GM12875 (cell line): Measurements from ENCODE around the gene SLC34A1.
A peak's percentile ranks its signal among the peaks of the same experiment; 100 is the strongest.

Source experiments
- H3K4me3 ChIP-seq: one replicate; pipeline ENCODE4 v1.5.1; 2011; ENCODE audit warnings: low read depth, low read length, control low read depth
- CTCF ChIP-seq: IDR thresholded peaks from 2 replicates; pipeline ENCODE4 v1.5.1; 2011; ENCODE audit warnings: low read depth, mild to moderate bottlenecking, control low read depth, inconsistent platforms, low read length, moderate library complexity, borderline replicate concordance; ENCODE audit not compliant: insufficient read depth

The SLC34A1 gene

DNA sequence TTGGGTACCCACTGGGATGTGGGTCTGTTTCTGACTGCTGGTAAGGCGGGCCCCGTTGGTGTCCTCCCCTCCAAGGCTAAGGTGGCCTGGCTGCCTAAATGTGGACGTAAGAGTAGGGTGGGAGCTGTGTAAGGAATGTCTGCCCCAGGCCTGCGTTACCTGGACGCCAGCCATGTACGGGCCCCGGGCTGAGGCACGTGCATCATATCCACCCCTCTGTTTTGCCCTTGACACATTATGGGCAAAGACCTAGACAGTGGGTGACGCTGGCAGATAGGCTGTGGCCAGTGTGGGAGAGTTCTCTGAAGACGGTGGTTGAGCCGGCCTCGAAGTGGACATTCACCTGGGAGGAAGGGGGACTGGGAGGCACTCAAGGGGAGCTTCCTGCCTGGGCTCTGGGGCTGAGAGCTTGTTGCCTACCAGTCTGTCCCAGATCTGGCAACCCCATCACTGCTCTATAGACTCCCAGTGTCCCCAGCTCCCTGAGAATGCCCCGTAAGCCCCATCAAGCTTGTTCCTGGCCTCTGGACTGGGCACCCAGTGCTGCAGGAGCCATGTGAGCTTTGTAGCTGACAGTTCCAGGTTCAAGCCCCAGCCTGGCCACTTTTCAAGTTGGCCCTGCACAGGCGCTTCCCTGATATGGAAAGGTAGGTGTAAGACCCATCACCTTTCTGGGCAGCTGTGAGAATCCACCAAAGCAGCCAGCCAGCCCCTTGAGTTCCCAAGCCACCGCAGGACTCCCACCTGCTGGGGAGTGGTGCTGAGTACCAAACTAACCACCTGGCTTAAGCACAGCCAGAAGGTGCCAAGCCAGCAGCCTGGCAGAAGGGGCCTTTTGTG, 59.1 kb downstream of the SLC34A1 start:
- no peak overlapping the region for H3K4me3 ChIP-seq
- TF ChIP-seq CTCF = no peak

DNA sequence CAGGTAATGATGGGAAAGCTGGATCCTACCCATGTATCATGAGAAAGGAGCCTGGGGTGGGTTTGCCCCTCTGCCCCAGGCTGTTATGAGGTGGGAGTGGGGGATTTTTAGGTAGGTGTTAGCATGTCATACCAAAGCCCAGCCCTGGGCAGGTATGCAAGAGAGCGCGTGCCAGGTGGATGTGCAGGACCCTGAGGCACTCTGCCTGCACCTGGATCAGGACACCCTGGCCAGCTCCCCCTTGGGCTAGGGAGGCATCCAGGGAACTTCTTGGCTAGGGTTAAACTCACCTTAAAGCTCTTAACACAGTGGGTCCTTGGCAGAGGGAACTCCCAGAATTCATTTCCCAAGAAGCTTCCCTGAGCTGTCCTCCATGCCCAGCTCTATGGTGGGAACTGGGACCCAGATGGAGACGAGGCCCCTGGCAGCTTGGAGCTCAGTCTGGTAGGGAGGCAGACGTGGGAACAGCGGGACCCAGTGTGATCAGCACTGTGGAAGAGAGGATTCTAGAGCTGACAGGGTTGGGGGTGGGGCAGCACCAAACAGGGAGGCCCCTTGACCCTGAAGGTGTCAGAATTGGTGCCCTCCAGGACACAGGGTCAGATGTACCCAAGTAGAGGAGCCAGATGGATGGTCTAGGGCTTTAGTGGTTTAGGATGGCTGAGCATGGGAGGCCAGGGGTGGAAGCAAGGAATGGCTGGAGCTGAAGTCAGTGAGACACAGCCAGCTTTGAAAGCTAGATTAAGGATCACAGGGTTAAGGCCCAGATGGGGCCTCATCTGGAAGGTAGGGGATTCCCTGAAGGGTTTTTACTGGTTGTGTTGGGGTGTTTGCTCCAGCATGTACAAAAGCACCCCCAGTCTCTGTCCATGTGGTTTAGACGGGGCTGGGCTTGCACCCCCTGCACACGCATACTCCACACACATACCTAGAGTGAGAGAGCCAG, 60.1 kb downstream of the SLC34A1 start:
- H3K4me3 ChIP-seq = no peak overlapping the region
- no peak for TF ChIP-seq CTCF

DNA sequence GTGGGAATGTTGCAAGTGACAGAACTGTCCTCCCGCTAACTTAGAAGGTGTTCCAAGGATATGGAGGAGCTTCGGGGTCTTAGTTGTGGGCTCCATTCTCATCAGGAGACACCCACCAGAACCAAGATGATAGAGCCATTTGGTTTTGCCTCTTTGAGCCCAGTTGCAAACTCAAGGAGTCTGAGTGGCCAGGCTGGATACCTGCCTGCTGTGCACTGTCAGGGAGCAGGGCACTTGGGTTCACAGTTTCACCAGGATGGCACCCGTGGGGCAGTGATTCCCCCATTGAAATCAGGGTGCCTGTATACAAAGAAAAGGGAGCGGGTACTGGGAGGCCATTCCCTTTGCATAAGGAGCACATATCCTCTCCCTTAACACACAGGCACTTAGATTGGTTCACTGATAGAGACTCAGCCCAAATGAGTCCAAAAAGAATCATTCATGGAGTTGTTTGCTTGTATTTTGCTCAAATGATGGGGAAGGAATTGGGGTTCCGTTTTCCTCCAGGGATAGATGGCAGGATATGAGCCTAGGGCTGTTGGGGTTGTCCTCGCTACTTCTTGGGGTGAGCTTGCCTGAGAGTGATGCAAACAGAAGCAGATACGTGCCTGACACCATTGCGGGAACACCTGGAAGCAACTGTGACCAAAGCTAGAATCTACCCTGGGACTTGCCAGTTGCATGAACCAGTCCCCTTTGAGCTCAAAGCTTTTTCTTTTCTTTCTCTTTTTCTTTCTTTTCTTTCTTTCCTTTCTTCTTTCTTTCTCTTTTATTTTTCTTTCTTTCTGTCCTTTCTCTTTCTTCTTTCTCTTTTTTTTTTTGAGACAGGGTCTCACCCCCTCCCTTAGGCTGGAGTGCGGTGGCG, 61.0 kb downstream of the SLC34A1 start:
- no peak overlapping the region for H3K4me3 ChIP-seq
- TF ChIP-seq CTCF = no peak

DNA sequence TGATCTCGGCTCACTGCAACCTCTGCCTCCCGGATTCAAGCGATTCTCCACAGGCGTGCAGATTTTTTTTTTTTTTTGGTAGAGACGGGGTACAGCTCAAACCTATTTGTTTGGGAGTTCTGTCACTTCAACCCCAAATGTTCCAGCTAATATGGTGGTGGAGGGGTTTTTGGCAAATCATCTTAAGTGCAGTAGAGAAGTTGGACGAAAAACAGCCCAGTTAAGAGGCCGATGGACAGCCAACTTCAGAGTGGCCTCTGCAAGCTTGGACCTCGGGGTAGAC, 61.6 kb downstream of the SLC34A1 start:
- peak overlapping the region; percentile 70 for H3K4me3 ChIP-seq
- no peak for TF ChIP-seq CTCF

- TF ChIP-seq CTCF = no peak
- H3K4me3 ChIP-seq = peak within 1 kb of the TSS; percentile 70
These were observed 62.2 kb downstream of the SLC34A1 start, which contains the start of gene PRR7 for GRCh38 chr5:177446200-177447065. TSS of gene PRR7 (plus strand) at chr5:177446814. CDS start at chr5:177455068, 8,254 bp downstream.

GRCh38 chr5:177447066-177447610, 62.9 kb downstream of the SLC34A1 start:
- peak overlapping the region; percentile 70 for H3K4me3 ChIP-seq
- TF ChIP-seq CTCF = no peak
